HepG2 (cell line): ENCODE results near the gene METTL23. TPM values are rescaled to one million over a fixed set of nuclear protein-coding genes. Genes with fewer than 3 reads are reported as not detected.

Source experiments
- ATAD3A ChIP-seq: sonication (generic); formaldehyde crosslinking; IDR thresholded peaks from 2 replicates; pipeline ENCODE4 v1.4.0; 2020; ENCODE audit warnings: missing genetic modification reagents
- CHCHD3 ChIP-seq: sonication (generic); formaldehyde crosslinking; IDR thresholded peaks from 2 replicates; pipeline ENCODE4 v1.8.0; 2022; ENCODE audit warnings: mild to moderate bottlenecking, missing genetic modification reagents, moderate library complexity
- KLF13 ChIP-seq: sonication (generic); formaldehyde crosslinking; IDR thresholded peaks from 2 replicates; pipeline ENCODE4 v1.4.0; 2020; ENCODE audit warnings: mild to moderate bottlenecking, missing genetic modification reagents
- NAIF1 ChIP-seq: sonication (generic); formaldehyde crosslinking; IDR thresholded peaks from 2 replicates; pipeline ENCODE4 v1.5.0; 2020; ENCODE audit warnings: mild to moderate bottlenecking, missing genetic modification reagents, borderline replicate concordance
- NR2F6 ChIP-seq, 2 experiments: IDR thresholded peaks; 2 replicates each; pipeline ENCODE4 v1.6.1; 2016; ENCODE audit warnings: antibody characterized with exemption in 1 of 2, mild to moderate bottlenecking in 1 of 2
- SUZ12 ChIP-seq: fragments of 150-350 bp; IDR thresholded peaks from 2 replicates; pipeline ENCODE4 v1.6.1; 2014; ENCODE audit warnings: low read depth, low read length
- ZKSCAN5 ChIP-seq: sonication (generic); formaldehyde crosslinking; IDR thresholded peaks from 2 replicates; pipeline ENCODE4 v1.5.1; 2020; ENCODE audit warnings: mild to moderate bottlenecking, missing genetic modification reagents
- ZNF253 ChIP-seq: sonication (generic); formaldehyde crosslinking; IDR thresholded peaks from 2 replicates; pipeline ENCODE4 v1.8.0; 2022; ENCODE audit warnings: mild to moderate bottlenecking, missing genetic modification reagents, borderline replicate concordance
- polyA plus RNA-seq, 8 experiments: library from polyadenylated mRNA; depleted of rRNA in 3 of 8; stranded (reverse) in 7 of 8; unstranded in 1 of 8; fragments of >200 nt; fragmentation: Illumina TruSeq in 4 of 8; extraction: Trizol in 4 of 8; gene quantifications; 2 replicates each; pipeline versions ENCODE4 v1.2.1 to v1.2.3, GENCODE V29; 2011 to 2016; ENCODE audit warnings: low read depth in 4 of 8, missing spikeins in 1 of 8, mixed read lengths in 1 of 8; ENCODE audit not compliant: insufficient read depth in 1 of 8
- total RNA-seq, 5 experiments: library from RNA; depleted of rRNA; stranded (reverse); fragments of >200 nt; fragmentation: Illumina TruSeq; extraction: Trizol; gene quantifications; 2 replicates each; pipeline ENCODE4 v1.2.3, GENCODE V29; 2016; ENCODE audit warnings: low read depth in 1 of 5
- TF ChIP-seq, protein P1 (sequence below), 2 experiments: fragments of 450-650 bp in 1 of 2; sonication (generic) in 1 of 2; formaldehyde crosslinking in 1 of 2; IDR thresholded peaks; 2 replicates each; pipeline versions ENCODE4 v1.6.1 to v1.8.0; 2016 to 2022; ENCODE audit warnings: antibody characterized with exemption in 1 of 2, mild to moderate bottlenecking in 1 of 2, missing genetic modification reagents in 1 of 2
- TF ChIP-seq, protein P2 (sequence below): IDR thresholded peaks from 2 replicates; pipeline ENCODE4 v1.6.1; 2018; ENCODE audit warnings: missing genetic modification reagents
- TF ChIP-seq, protein P3 (sequence below): sonication (generic); formaldehyde crosslinking; IDR thresholded peaks from 2 replicates; pipeline ENCODE4 v1.5.0; 2020; ENCODE audit warnings: missing genetic modification reagents, mild to moderate bottlenecking, borderline replicate concordance
- TF ChIP-seq, protein P4 (sequence below): sonication (generic); formaldehyde crosslinking; IDR thresholded peaks from 2 replicates; pipeline ENCODE4 v1.4.0; 2020; ENCODE audit warnings: missing genetic modification reagents

METTL23 gene
- total and polyA plus RNA-seq, 2 of the 13 experiments (the other 11 are each of a cell fraction or from before 2014, with no cell fraction given), result 39.9 to 104 TPM

DNA sequence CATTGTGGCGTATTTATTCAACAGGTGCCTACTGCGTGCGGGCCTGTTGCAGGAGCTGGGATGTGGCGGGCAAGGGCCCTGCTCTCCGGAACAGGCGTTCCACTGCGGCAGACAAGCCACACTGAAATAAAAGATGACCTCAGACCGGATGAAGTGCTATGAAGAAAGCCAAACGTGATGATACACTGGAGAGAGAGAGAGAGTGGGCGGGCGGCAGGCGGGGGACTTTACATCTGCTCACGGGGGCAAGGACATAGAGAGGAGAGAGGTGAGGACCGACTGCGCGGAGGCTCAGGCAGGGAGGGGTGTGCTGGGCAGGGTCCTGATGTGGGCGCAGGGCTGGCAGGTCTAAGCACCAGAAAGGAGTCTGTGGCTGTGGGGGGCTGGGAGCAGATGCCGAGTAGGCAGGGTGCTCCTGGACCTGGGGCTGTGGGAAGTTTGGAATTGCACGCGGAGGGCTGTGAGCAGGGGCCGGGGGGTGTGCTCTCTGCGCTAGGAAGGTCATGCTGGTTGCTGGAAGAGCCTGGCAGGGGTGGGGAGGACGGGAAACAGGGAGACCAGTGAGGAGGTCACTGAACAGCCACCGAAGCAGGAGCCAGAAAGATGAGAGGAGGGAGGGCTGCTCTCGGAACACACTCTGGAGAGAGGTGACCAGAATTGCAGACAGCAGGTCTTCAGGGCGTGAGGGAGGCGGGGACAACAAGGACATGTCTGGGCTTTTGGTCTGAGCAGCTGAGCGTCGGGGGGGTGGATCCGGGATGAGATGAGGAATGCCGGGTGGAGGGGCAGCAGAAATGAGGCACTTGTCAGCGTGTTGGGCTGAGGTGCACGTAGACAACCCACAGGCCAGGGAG, 25.8 kb upstream of the METTL23 start (continued):
- no peak for TF ChIP-seq ZKSCAN5 (CRISPR knock-in tag)
- TF ChIP-seq, protein P1, sequence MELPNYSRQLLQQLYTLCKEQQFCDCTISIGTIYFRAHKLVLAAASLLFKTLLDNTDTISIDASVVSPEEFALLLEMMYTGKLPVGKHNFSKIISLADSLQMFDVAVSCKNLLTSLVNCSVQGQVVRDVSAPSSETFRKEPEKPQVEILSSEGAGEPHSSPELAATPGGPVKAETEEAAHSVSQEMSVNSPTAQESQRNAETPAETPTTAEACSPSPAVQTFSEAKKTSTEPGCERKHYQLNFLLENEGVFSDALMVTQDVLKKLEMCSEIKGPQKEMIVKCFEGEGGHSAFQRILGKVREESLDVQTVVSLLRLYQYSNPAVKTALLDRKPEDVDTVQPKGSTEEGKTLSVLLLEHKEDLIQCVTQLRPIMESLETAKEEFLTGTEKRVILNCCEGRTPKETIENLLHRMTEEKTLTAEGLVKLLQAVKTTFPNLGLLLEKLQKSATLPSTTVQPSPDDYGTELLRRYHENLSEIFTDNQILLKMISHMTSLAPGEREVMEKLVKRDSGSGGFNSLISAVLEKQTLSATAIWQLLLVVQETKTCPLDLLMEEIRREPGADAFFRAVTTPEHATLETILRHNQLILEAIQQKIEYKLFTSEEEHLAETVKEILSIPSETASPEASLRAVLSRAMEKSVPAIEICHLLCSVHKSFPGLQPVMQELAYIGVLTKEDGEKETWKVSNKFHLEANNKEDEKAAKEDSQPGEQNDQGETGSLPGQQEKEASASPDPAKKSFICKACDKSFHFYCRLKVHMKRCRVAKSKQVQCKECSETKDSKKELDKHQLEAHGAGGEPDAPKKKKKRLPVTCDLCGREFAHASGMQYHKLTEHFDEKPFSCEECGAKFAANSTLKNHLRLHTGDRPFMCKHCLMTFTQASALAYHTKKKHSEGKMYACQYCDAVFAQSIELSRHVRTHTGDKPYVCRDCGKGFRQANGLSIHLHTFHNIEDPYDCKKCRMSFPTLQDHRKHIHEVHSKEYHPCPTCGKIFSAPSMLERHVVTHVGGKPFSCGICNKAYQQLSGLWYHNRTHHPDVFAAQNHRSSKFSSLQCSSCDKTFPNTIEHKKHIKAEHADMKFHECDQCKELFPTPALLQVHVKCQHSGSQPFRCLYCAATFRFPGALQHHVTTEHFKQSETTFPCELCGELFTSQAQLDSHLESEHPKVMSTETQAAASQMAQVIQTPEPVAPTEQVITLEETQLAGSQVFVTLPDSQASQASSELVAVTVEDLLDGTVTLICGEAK (IDR thresholded peaks at IDR 0.05), result no peak
- TF ChIP-seq, protein P1 (CRISPR knock-in tag; IDR thresholded peaks at IDR 0.05), result peak; percentile 34; the same call in 1 of the 2 replicates
- TF ChIP-seq ATAD3A (CRISPR knock-in tag), result no peak
- TF ChIP-seq, protein P2, sequence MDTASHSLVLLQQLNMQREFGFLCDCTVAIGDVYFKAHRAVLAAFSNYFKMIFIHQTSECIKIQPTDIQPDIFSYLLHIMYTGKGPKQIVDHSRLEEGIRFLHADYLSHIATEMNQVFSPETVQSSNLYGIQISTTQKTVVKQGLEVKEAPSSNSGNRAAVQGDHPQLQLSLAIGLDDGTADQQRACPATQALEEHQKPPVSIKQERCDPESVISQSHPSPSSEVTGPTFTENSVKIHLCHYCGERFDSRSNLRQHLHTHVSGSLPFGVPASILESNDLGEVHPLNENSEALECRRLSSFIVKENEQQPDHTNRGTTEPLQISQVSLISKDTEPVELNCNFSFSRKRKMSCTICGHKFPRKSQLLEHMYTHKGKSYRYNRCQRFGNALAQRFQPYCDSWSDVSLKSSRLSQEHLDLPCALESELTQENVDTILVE (CRISPR knock-in tag), result no peak
- TF ChIP-seq NAIF1 (CRISPR knock-in tag), result peak; percentile 8; the same call in 1 of the 2 replicates
- 0 out of 2 replicates have a peak, but pooled peaks have one; percentile 41 for TF ChIP-seq ZNF253
- no peak for TF ChIP-seq SUZ12
- TF ChIP-seq KLF13 (CRISPR knock-in tag), result peak; percentile 26; the same call in 1 of the 2 replicates
- TF ChIP-seq, protein P3, sequence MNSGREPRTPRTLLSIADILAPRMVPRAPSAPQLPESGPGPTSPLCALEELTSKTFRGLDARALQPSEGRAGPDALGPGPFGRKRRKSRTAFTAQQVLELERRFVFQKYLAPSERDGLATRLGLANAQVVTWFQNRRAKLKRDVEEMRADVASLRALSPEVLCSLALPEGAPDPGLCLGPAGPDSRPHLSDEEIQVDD (CRISPR knock-in tag), result no peak
- TF ChIP-seq NR2F6 (IDR thresholded peaks at IDR 0.05), result peak; percentile 36; the same call in 1 of the 2 replicates
- no peak; the same call in 1 of the 2 replicates for TF ChIP-seq NR2F6 (CRISPR knock-in tag; IDR thresholded peaks at IDR 0.05)
- 0 out of 2 replicates have a peak, but pooled peaks have one; percentile 0 for TF ChIP-seq CHCHD3 (CRISPR knock-in tag)
- TF ChIP-seq, protein P4, sequence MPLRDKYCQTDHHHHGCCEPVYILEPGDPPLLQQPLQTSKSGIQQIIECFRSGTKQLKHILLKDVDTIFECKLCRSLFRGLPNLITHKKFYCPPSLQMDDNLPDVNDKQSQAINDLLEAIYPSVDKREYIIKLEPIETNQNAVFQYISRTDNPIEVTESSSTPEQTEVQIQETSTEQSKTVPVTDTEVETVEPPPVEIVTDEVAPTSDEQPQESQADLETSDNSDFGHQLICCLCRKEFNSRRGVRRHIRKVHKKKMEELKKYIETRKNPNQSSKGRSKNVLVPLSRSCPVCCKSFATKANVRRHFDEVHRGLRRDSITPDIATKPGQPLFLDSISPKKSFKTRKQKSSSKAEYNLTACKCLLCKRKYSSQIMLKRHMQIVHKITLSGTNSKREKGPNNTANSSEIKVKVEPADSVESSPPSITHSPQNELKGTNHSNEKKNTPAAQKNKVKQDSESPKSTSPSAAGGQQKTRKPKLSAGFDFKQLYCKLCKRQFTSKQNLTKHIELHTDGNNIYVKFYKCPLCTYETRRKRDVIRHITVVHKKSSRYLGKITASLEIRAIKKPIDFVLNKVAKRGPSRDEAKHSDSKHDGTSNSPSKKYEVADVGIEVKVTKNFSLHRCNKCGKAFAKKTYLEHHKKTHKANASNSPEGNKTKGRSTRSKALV, result 0 out of 2 replicates have a peak, but pooled peaks have one; percentile 68
